Colonic mucosa (tissue), 4 donors: ENCODE data around the gene ELMO1. TPM values are rescaled to one million over a fixed set of nuclear protein-coding genes. Genes with fewer than 3 reads are reported as not detected.

Source experiments
- DNase-seq: peaks from one replicate; pipeline ENCODE4 v3.0.0-alpha.2; 2020
- H3K27ac ChIP-seq: fragments of 200-600 bp; one replicate; pipeline ENCODE4 v1.8.0; 2021
- H3K27me3 ChIP-seq: fragments of 200-600 bp; one replicate; pipeline ENCODE4 v1.8.0; 2021
- H3K36me3 ChIP-seq: fragments of 200-600 bp; one replicate; pipeline ENCODE4 v1.8.0; 2021
- H3K4me1 ChIP-seq: fragments of 200-600 bp; one replicate; pipeline ENCODE4 v1.8.0; 2021; ENCODE audit warnings: mild to moderate bottlenecking
- H3K4me3 ChIP-seq: fragments of 200-600 bp; one replicate; pipeline ENCODE4 v1.8.0; 2021
- H3K9ac ChIP-seq, 2 donors: one replicate each; pipeline ENCODE4 v1.7.0; 2013; ENCODE audit warnings: control low read depth in 2 of 2, low read depth in 2 of 2, low read length in 2 of 2
- H3K9me3 ChIP-seq: fragments of 200-600 bp; one replicate; pipeline ENCODE4 v1.8.0; 2021
- intact Hi-C: fragments of 100-400 bp; cut with DNase I; formaldehyde crosslinking; loops from one replicate; pipeline ENCODE4 v1.14.1; 2022
- total RNA-seq, 2 donors: library from RNA; stranded (reverse); fragmentation: NEBNext Ultra II Directional in 1 of 2; extraction: Animal tissue kit (Norgen Biotek cat#: 25700) in 1 of 2; gene quantifications; one replicate each; pipeline ENCODE4 v1.2.1, GENCODE V29; 2021
- TF ChIP-seq, protein P1 (sequence below): fragments of 200-600 bp; IDR thresholded peaks from one replicate; pipeline ENCODE4 v1.8.0; 2022; ENCODE audit warnings: antibody characterized with exemption, mild to moderate bottlenecking
- donor health status: healthy.
- donor health status: DM: no; HTN: no; CAD: no.
- donor health status: DM: no; HTN: no; CAD: no.

Gene ELMO1
- total RNA-seq, 2 donors from 2014 or later: 4.2 to 4.7 TPM

DNA sequence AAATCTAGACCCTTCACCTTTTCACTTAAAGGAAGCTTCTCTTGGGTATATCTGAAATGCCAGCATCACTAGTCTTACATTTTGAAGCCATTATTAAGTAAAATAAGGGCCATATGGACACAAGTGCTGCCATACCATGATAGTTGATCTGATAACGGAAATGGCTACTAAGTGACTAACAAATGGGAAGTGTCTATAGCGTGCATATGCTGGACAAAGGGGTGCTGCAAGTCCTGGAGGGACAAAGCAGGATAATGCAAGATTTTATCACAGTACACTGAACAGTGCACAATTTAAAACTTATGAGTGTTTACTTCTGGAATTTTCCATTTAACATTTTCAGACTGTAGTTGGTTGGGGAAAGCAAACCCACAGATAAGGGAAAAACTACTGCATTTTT lies 117.9 kb downstream of the ELMO1 start:
- H3K4me1 ChIP-seq: no peaks in the 10 kb centered on the region
- TF ChIP-seq, protein P1, sequence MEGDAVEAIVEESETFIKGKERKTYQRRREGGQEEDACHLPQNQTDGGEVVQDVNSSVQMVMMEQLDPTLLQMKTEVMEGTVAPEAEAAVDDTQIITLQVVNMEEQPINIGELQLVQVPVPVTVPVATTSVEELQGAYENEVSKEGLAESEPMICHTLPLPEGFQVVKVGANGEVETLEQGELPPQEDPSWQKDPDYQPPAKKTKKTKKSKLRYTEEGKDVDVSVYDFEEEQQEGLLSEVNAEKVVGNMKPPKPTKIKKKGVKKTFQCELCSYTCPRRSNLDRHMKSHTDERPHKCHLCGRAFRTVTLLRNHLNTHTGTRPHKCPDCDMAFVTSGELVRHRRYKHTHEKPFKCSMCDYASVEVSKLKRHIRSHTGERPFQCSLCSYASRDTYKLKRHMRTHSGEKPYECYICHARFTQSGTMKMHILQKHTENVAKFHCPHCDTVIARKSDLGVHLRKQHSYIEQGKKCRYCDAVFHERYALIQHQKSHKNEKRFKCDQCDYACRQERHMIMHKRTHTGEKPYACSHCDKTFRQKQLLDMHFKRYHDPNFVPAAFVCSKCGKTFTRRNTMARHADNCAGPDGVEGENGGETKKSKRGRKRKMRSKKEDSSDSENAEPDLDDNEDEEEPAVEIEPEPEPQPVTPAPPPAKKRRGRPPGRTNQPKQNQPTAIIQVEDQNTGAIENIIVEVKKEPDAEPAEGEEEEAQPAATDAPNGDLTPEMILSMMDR: no peak
- H3K9me3 ChIP-seq: no peaks in the 10 kb centered on the region
- no peaks in the 10 kb centered on the region for H3K27me3 ChIP-seq
- H3K9ac ChIP-seq: no peak overlapping the region
- H3K4me3 ChIP-seq: no peak overlapping the region
- DNase-seq: no peak
- no peaks in the 10 kb centered on the region for H3K36me3 ChIP-seq
- H3K27ac ChIP-seq: no peak overlapping the region
- intact Hi-C loops: no loop called here

DNA sequence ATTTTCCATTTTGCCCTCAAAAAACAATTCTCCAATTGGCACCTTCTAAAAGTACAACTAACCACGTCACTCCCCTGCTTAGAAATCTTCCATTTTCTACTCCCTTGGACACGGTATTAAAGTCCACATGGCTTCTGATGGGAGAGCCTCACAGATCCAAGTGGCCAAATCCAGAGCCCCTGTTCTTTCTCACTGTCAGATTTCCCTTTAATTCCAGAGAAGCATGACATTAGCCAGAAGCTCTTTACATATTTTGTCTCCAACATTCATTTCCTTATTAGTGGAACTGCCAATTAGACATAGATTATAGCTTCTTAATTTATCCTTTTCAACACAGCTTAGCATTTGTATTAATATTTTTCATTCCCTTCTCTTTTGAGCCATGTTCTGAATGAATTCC lies 118.7 kb downstream of the ELMO1 start:
- TF ChIP-seq, protein P1: no peak
- Histone ChIP-seq H3K9me3 (no peaks in the 10 kb centered on the region), H3K27me3 (no peaks in the 10 kb centered on the region), H3K4me1 (no peaks in the 10 kb centered on the region), H3K4me3 (no peak overlapping the region), H3K36me3 (no peaks in the 10 kb centered on the region), H3K27ac (no peak overlapping the region), H3K9ac (no peak overlapping the region)
- DNase-seq: no peak
- intact Hi-C loops: no loop called here

DNA sequence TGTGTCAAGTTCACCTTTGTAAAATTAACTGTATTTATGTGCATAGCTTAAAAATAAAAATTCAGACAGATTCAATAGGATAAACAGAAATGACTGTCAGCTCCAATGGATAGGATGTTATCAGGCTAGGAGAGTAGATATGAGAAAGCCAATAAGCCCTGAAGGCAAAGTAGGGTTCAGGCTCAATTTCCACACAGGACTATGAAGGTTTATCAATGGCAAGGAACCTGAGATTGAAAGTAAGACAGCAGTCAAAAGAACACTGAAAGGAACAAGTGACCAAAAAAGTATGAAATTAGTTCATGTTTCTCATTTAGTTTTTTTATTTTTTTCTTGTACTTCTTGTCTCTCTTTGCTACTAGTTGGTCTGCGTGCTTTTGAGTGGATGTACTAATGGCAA lies 121.4 kb downstream of the ELMO1 start:
- no peak overlapping the region for H3K4me3 ChIP-seq
- H3K4me1 ChIP-seq: no peaks in the 10 kb centered on the region
- H3K9me3 ChIP-seq: no peaks in the 10 kb centered on the region
- intact Hi-C loops: no loop called here
- H3K36me3 ChIP-seq: no peaks in the 10 kb centered on the region
- DNase-seq: no peak
- TF ChIP-seq, protein P1: no peak
- no peak overlapping the region for H3K27ac ChIP-seq
- H3K9ac ChIP-seq: no peak overlapping the region
- no peaks in the 10 kb centered on the region for H3K27me3 ChIP-seq

- no peak overlapping the region for H3K9ac ChIP-seq
- no peaks in the 10 kb centered on the region for H3K36me3 ChIP-seq
These were observed 124.7 kb downstream of the ELMO1 start for GRCh38 chr7:37323966-37324365.

DNA sequence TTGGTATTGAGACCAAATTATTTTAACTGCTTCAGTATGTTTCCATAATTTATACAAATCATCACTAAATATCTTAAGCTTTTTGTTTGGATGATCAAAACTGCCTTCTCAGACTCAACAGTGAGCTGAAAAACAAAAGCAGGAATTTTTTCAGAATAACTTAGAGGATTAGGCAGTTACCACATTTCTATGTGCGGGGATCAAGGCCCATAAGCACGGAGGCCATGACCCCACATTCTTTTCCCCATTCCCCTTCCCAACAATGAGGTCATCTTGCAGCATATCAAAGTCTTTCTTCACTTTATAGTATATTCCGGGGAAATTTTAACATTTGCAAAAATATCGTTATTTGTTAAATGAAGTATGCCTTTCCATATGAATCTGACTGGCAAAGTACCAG lies 125.8 kb downstream of the ELMO1 start:
- Histone ChIP-seq H3K4me3 (no peak overlapping the region), H3K4me1 (no peaks in the 10 kb centered on the region), H3K27ac (no peak overlapping the region), H3K36me3 (no peaks in the 10 kb centered on the region), H3K27me3 (no peaks in the 10 kb centered on the region), H3K9ac (no peak overlapping the region), H3K9me3 (no peaks in the 10 kb centered on the region)
- no peak for DNase-seq
- intact Hi-C loops: no loop called here
- TF ChIP-seq, protein P1: no peak

More at GRCh38 chr7:37323966-37324365, 124.7 kb downstream of the ELMO1 start:
- intact Hi-C loops: no loop called here
- H3K4me3 ChIP-seq: no peak overlapping the region
- no peak for DNase-seq
- H3K27me3 ChIP-seq: no peaks in the 10 kb centered on the region
- no peaks in the 10 kb centered on the region for H3K4me1 ChIP-seq
- TF ChIP-seq, protein P1: no peak
- H3K27ac ChIP-seq: no peak overlapping the region
- H3K9me3 ChIP-seq: no peaks in the 10 kb centered on the region
